ENCODE measurements around the gene HOXB9. TPM values are rescaled to one million over a fixed set of nuclear protein-coding genes. Genes with fewer than 3 reads are reported as not detected.

The HOXB9 gene
- total RNA-seq, 1 experiment from 2014 or later = not detected

GRCh38 chr17:48583708-48584222, 42.4 kb downstream of the HOXB9 start:
- TF ChIP-seq, protein P1, sequence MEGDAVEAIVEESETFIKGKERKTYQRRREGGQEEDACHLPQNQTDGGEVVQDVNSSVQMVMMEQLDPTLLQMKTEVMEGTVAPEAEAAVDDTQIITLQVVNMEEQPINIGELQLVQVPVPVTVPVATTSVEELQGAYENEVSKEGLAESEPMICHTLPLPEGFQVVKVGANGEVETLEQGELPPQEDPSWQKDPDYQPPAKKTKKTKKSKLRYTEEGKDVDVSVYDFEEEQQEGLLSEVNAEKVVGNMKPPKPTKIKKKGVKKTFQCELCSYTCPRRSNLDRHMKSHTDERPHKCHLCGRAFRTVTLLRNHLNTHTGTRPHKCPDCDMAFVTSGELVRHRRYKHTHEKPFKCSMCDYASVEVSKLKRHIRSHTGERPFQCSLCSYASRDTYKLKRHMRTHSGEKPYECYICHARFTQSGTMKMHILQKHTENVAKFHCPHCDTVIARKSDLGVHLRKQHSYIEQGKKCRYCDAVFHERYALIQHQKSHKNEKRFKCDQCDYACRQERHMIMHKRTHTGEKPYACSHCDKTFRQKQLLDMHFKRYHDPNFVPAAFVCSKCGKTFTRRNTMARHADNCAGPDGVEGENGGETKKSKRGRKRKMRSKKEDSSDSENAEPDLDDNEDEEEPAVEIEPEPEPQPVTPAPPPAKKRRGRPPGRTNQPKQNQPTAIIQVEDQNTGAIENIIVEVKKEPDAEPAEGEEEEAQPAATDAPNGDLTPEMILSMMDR (conservative IDR thresholded peaks at IDR 0.05) = no peak
- no peak overlapping the region for H2AK5ac ChIP-seq (ENCODE audit: insufficient read length, low read length)
- H2AFZ ChIP-seq (ENCODE audit: low read length) = no peak overlapping the region
- no peak for DNase-seq
- no peaks in the 10 kb centered on the region for H3K4me1 ChIP-seq (ENCODE audit: insufficient read depth, low read length)
- no peak overlapping the region for H4K8ac ChIP-seq (replicated peaks; ENCODE audit: insufficient read length, low read depth, low read length)
- H2BK120ac ChIP-seq (ENCODE audit: low read depth, low read length, poor library complexity, severe bottlenecking) = no peak overlapping the region
- Mint-ChIP-seq H3K4me3 (no peak overlapping the region), H3K9me3 (peaks cover 10 to 25% of the 10 kb centered on the region in 2 experiments), H3K36me3 (ENCODE audit: insufficient read depth in 1 of 3, low read depth in 3 of 3) (no peaks in the 10 kb centered on the region; a peak in 2 of 7 replicates), H3K4me1 (peaks cover 13 to 27% of the 10 kb centered on the region in 2 experiments), H3K27me3 (ENCODE audit: low read depth) (peaks cover 100% of the 10 kb centered on the region), H3K27ac (no peak overlapping the region)
- no peak overlapping the region for H4K91ac ChIP-seq (ENCODE audit: insufficient read length, low read depth, low read length)
- H2BK20ac ChIP-seq (ENCODE audit: low read depth, low read length, poor library complexity, severe bottlenecking) = no peak overlapping the region
- no peaks in the 10 kb centered on the region for H4K20me1 ChIP-seq (ENCODE audit: control insufficient read depth, insufficient read depth, insufficient read length)
- H3K56ac ChIP-seq (ENCODE audit: insufficient read length, low read depth, low read length) = no peak overlapping the region
- peaks cover 100% of the 10 kb centered on the region for H3K27me3 ChIP-seq (ENCODE audit: insufficient read depth, low read length)
- H3K23ac ChIP-seq (ENCODE audit: insufficient read length, low read depth, low read length) = no peak overlapping the region
- H3K4ac ChIP-seq (ENCODE audit: low read depth, low read length) = no peak overlapping the region
- H3K4me2 ChIP-seq (ENCODE audit: insufficient read depth, insufficient read length, low read length) = no peak overlapping the region
- WGBS (ENCODE audit: extremely low coverage, insufficient read length, low lambda C conversion rate) = no CpG with 5 or more reads among the region's 3 CpGs
- no peak overlapping the region for H2BK15ac ChIP-seq (ENCODE audit: low read depth, low read length)
- no peak overlapping the region for H3K27ac ChIP-seq (ENCODE audit: insufficient read length, low read depth, low read length)
- H3K9me3 ChIP-seq (ENCODE audit: control insufficient read depth, low read depth, low read length) = no peaks in the 10 kb centered on the region
- H2BK12ac ChIP-seq (ENCODE audit: insufficient read length, low read depth, low read length) = no peak overlapping the region
- H3K79me2 ChIP-seq (ENCODE audit: insufficient read depth, low read length) = no peaks in the 10 kb centered on the region
- no peak overlapping the region for H2BK5ac ChIP-seq (ENCODE audit: insufficient read length, low read length)
- H3K14ac ChIP-seq (ENCODE audit: insufficient read depth, low read length) = no peak overlapping the region
- peaks cover 3% of the 10 kb centered on the region for H3K23me2 ChIP-seq (ENCODE audit: insufficient read length, low read depth, low read length, poor library complexity, severe bottlenecking)
- H3K18ac ChIP-seq (ENCODE audit: insufficient read length, low read depth, low read length) = no peak overlapping the region
- H3K79me1 ChIP-seq (ENCODE audit: insufficient read depth, low read depth, low read length, poor library complexity, severe bottlenecking) = no peaks in the 10 kb centered on the region
- no peak overlapping the region for H4K5ac ChIP-seq (ENCODE audit: insufficient read length, low read depth, low read length)
- H3T11ph ChIP-seq (ENCODE audit: low read length) = no peak overlapping the region
- H3K9ac ChIP-seq (ENCODE audit: extremely low read depth, insufficient read length, low read length) = no peak overlapping the region

Data from H9 (cell line).